ENCODE results near the gene HLF. TPM values are rescaled to one million over a fixed set of nuclear protein-coding genes. Genes with fewer than 3 reads are reported as not detected.

HLF gene
- total RNA-seq, 1 experiment from 2014 or later = 0.24 TPM

- DNase-seq (ENCODE audit: low read depth) = no peak
Measured at GRCh38 chr17:55254375-55254774, 10.4 kb upstream of the HLF start.

GRCh38 chr17:55258578-55259135, 6.1 kb upstream of the HLF start:
- no peak for DNase-seq (ENCODE audit: low read depth)

- no peak for DNase-seq (ENCODE audit: low read depth)
Measured at GRCh38 chr17:55259684-55260111, 5.1 kb upstream of the HLF start.

- DNase-seq (ENCODE audit: low read depth) = no peak
Measured at GRCh38 chr17:55261311-55261710, 3.4 kb upstream of the HLF start.

GRCh38 chr17:55263569-55264277, 1.0 kb upstream of the HLF start:
- no peak for DNase-seq (ENCODE audit: low read depth)

- DNase-seq (ENCODE audit: low read depth) = no peak
Measured at GRCh38 chr17:55264278-55264644, 499 bp upstream of the HLF start.

GRCh38 chr17:55265311-55266021, 706 bp downstream of the HLF start:
- DNase-seq (ENCODE audit: low read depth) = no peak

GRCh38 chr17:55266051-55266957, 1.5 kb downstream of the HLF start:
- DNase-seq (ENCODE audit: low read depth) = no peak

- DNase-seq (ENCODE audit: low read depth) = no peak
Measured at GRCh38 chr17:55266958-55267688, 2.4 kb downstream of the HLF start.

GRCh38 chr17:55267777-55268648, 3.3 kb downstream of the HLF start:
- DNase-seq (ENCODE audit: low read depth) = no peak

- DNase-seq (ENCODE audit: low read depth) = no peak
Measured at GRCh38 chr17:55268649-55269480, 4.1 kb downstream of the HLF start.

- DNase-seq (ENCODE audit: low read depth) = no peak
Measured at GRCh38 chr17:55269894-55270293, 5.1 kb downstream of the HLF start.

- DNase-seq (ENCODE audit: low read depth) = no peak
Measured at GRCh38 chr17:55271223-55271571, 6.4 kb downstream of the HLF start.

GRCh38 chr17:55271958-55272710, 7.4 kb downstream of the HLF start:
- DNase-seq (ENCODE audit: low read depth) = no peak

GRCh38 chr17:55272711-55273578, 8.2 kb downstream of the HLF start:
- DNase-seq (ENCODE audit: low read depth) = no peak

- peak; percentile 18 for DNase-seq (ENCODE audit: low read depth)
Measured at GRCh38 chr17:55273579-55274354, 9.0 kb downstream of the HLF start.

Measured in RPMI7951 (cell line).